ENCODE data around the gene TMEM132D. TPM values are rescaled to one million over a fixed set of nuclear protein-coding genes. Genes with fewer than 3 reads are reported as not detected.

The TMEM132D gene
- total RNA-seq, 4 donors from 2014 or later = not detected

DNA sequence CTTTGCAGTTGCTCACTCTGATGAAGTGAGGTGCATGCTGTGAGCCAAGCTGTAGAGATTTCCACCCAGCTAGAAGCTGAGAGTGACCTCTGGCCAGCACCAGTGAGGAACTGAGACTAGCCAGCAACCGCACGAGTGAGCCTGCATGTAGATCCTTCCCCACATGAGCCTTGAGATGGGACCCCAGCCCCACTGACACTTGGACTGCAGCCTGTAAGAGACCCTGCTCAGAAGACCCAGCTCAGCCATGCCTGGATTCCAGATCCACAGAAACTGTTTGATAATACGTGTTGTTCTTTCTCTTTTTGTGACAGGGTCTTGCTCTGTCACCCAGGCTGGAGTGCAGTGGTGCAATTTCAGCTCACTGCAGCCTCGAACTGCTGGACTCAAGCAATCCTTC is 821.4 kb downstream of the TMEM132D start:
- no peak for DNase-seq (ENCODE audit: low spot score)
- no peak for ATAC-seq (ENCODE audit: low FRiP score)
- TF ChIP-seq, protein P1, sequence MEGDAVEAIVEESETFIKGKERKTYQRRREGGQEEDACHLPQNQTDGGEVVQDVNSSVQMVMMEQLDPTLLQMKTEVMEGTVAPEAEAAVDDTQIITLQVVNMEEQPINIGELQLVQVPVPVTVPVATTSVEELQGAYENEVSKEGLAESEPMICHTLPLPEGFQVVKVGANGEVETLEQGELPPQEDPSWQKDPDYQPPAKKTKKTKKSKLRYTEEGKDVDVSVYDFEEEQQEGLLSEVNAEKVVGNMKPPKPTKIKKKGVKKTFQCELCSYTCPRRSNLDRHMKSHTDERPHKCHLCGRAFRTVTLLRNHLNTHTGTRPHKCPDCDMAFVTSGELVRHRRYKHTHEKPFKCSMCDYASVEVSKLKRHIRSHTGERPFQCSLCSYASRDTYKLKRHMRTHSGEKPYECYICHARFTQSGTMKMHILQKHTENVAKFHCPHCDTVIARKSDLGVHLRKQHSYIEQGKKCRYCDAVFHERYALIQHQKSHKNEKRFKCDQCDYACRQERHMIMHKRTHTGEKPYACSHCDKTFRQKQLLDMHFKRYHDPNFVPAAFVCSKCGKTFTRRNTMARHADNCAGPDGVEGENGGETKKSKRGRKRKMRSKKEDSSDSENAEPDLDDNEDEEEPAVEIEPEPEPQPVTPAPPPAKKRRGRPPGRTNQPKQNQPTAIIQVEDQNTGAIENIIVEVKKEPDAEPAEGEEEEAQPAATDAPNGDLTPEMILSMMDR (IDR thresholded peaks at IDR 0.05) = no peak

DNA sequence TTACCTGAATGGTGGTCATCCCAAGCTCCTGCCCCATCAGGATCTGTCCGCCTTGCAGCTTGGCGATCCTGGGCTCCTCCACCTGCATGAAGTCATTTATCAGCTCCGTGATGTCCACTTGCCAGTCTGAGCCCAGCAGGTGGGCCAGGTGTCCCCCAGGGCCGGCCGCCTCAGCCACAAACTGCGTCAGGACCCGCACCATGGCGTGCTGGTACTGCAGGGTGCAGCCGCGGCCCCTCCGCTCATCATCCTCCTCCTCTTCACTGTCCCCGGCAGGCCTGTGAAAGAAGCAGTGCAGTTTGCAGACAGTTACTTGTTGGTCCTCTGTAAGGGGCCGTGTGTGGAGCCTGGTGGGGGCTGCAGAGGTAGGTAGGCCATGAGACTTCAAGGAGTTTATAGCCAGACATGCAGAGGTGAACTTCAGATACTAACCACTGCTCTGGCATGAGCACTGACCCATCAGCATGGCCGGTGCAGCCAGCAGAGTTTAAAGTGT is 822.0 kb downstream of the TMEM132D start:
- ATAC-seq (ENCODE audit: low FRiP score) = no peak
- TF ChIP-seq, protein P1 (IDR thresholded peaks at IDR 0.05) = no peak
- no peak for DNase-seq (ENCODE audit: low spot score)

DNA sequence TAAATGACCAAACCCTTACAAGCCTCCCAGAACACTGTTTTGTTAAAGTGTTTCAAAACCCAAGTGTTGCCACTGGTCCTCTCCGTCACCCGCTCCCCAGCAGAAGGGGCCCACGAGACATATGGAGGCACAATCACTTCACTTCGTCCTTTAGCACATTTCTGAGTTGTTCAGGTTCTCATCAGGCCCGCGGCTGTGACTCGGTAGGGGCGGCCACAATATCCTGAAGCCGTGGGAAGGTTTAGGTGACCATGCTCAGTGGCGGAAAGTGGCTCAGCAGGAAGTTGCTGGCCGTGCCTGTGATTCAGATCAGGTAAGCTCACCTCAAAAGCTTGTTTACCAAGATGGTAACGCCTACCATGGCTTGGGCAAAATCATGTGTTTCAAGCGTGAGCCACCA is 823.0 kb downstream of the TMEM132D start:
- ATAC-seq (ENCODE audit: low FRiP score) = no peak
- DNase-seq (ENCODE audit: low spot score) = no peak
- TF ChIP-seq, protein P1 (IDR thresholded peaks at IDR 0.05) = no peak

DNA sequence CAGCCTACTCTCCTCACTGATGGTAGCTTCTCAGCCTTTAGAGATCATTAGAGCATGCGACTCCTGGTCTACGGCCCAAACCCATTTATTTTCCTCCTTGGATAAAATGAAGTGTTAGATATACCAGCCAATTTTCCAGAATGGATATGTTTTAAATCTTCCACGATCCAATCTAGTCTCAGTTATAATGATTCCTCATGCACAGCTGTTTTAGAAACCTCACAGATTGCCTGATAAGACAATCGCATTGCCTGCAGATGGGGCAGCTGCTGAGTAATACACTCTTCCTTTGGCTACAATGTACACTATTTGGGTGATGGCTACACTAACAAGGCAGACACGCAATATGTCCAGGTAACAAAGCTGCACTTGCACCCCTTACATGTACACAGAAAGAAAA is 823.4 kb downstream of the TMEM132D start:
- ATAC-seq (ENCODE audit: low FRiP score) (no peak), DNase-seq (ENCODE audit: low spot score) (no peak)
- TF ChIP-seq, protein P1 (IDR thresholded peaks at IDR 0.05) = no peak

DNA sequence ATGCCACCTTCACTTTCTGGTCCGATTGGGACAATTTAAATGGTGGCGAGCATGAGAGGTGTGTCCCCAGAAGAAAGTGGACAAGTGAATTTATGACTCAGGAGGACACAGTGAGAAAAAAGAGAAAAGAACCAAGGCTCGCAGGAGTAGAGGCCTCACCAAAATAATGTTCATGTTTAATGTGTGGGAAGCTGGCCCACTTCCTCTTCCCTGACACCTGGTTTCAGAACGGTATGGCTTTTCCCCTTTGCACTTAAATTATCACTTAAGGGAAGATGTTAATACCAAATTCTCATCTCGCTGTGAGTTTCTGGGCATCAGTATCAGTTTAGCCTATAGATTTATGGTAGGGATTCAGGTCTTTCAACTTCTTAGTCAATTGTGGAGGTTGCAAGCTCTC is 824.1 kb downstream of the TMEM132D start:
- DNase-seq (ENCODE audit: low spot score) (no peak), ATAC-seq (ENCODE audit: low FRiP score) (no peak)
- TF ChIP-seq, protein P1 (IDR thresholded peaks at IDR 0.05) = no peak

DNA sequence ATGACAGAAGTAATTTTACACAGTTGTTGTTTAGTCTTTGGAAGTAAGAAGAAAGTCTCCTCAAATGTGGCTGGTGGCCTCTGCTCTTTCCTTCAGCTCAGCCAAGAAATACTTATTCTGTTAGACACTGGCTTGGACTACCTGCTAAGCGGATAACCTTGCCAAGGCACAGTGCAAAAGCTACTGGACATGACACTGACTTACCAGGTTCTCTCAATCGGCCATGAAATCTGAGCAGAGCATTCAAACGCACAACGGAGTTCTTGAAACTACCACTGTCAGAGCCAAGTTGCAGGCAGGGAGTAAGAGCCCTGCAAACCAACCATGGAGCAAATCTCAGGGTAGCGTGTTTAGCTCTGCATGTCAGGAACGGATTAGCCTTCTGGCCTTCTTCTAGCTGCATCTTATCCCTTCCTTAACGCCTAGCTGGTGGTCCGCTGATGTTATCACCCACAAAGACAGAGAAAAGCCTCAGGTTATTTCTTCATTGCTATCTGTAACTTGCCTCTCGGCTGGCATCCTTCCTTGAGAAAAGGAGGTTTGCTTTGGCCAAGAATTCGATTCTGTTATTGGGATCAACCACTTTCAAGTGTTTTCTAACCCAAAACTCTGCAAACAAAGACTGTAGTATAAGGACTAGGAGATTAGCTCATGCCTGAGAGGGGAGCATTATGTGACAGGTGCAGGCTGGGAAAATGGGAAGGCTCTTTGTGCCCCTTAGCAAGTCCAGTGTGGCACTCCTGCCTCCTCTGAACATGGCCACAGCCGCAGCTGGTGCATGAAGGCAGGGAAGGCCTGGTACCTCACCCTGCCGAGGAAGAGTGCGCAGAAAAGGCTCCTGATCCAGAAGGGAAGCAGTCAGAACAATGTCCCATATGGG is 827.1 kb downstream of the TMEM132D start:
- ATAC-seq (ENCODE audit: low FRiP score) (no peak), DNase-seq (ENCODE audit: low spot score) (no peak)
- TF ChIP-seq, protein P1 (IDR thresholded peaks at IDR 0.05) = no peak

Measured in omental fat pad (tissue), 4 donors.